ENCODE results near the gene MED12L. TPM values are rescaled to one million over a fixed set of nuclear protein-coding genes. Genes with fewer than 3 reads are reported as not detected.

MED12L gene
- total and polyA plus RNA-seq, 9 of the 15 experiments (the other 6 are each of a cell fraction or from before 2014, with no cell fraction given): not detected

- H3K9me3 ChIP-seq (replicated peaks; ENCODE audit: control insufficient read depth, insufficient read depth, low read depth, low read length): no peaks in the 10 kb centered on the region
- H3K27me3 ChIP-seq (ENCODE audit: control insufficient read depth in 2 of 2, insufficient read depth in 2 of 2, low read length in 2 of 2): no peaks in the 10 kb centered on the region
- WGBS (ENCODE audit: insufficient coverage, low coverage, missing lambda C conversion rate): 0% methylated on average over 1 of the region's 1 CpG
- H3K4me1 ChIP-seq (replicated peaks in 1 of 2; ENCODE audit: control insufficient read depth in 2 of 2, insufficient read depth in 2 of 2, low read length in 2 of 2): no peaks in the 10 kb centered on the region; a peak in 3 of 5 replicates
- no TSS peak for BruUV-seq (replicated peaks)
- DNase-seq (ENCODE audit: extremely low read depth in 1 of 4, low spot score in 3 of 4): no peak
- intact Hi-C loops (cut with micrococcal nuclease): no loop called here
- H2AFZ ChIP-seq (ENCODE audit: low read depth, low read length): no peak overlapping the region
- no peaks in the 10 kb centered on the region for H3K36me3 ChIP-seq (ENCODE audit: control insufficient read depth, insufficient read depth, low read length)
- TF ChIP-seq NCOR1 (IDR thresholded peaks at IDR 0.05): no peak
- TF ChIP-seq ZNF75A (CRISPR knock-in tag; IDR thresholded peaks at IDR 0.05): no peak
- no peak for TF ChIP-seq CHAMP1 (IDR thresholded peaks at IDR 0.05)
- TF ChIP-seq TBL1XR1 (IDR thresholded peaks at IDR 0.05; ENCODE audit: low read length in 2 of 2): no peak
- TF ChIP-seq SREBF2 (CRISPR knock-in tag; IDR thresholded peaks at IDR 0.05): no peak
- TF ChIP-seq CUX1 (CRISPR knock-in tag; IDR thresholded peaks at IDR 0.05): no peak
- no peak for TF ChIP-seq RBM22 (IDR thresholded peaks at IDR 0.05; ENCODE audit: low read depth, low read length, poor library complexity, severe bottlenecking)
- no peak for TF ChIP-seq GABPA (tag; conservative IDR thresholded peaks at IDR 0.05; ENCODE audit: low read depth)
- no peak overlapping the region for H3K9ac ChIP-seq (ENCODE audit: insufficient read depth in 1 of 2, low read depth in 2 of 2, low read length in 2 of 2)
- no peak overlapping the region for H3K4me3 ChIP-seq
- ChIA-PET POLR2A (no interaction called here), CTCF (ENCODE audit: low intra/inter-chr PET ratio) (no interaction called here)
- H3K79me2 ChIP-seq (ENCODE audit: control insufficient read depth, insufficient read depth, low read length): no peaks in the 10 kb centered on the region
- no peak overlapping the region for H3K27ac ChIP-seq (ENCODE audit: extremely low read depth, low read depth, low read length)
- FAIRE-seq: no peak
- no peak for ATAC-seq
- H4K20me1 ChIP-seq (replicated peaks; ENCODE audit: control insufficient read depth, insufficient read depth, low read length): no peaks in the 10 kb centered on the region
- H3K9me1 ChIP-seq (ENCODE audit: control insufficient read depth, insufficient read depth, low read length): no peaks in the 10 kb centered on the region
- in situ Hi-C loops (cut with MboI): no loop called here
- H3K4me2 ChIP-seq (ENCODE audit: insufficient read depth, low read length): no peak overlapping the region
These were observed 33.9 kb upstream of the MED12L start for GRCh38 chr3:151051533-151051932.

All from K562 (cell line).